Prostate gland (tissue), 2 donors: ENCODE measurements around the gene FBXW12. TPM values are rescaled to one million over a fixed set of nuclear protein-coding genes. Genes with fewer than 3 reads are reported as not detected.
A peak's percentile ranks its signal among the peaks of the same experiment; 100 is the strongest.

Experiments
- DNase-seq: peaks from one replicate; pipeline ENCODE4 v3.0.0-alpha.2; 2019; ENCODE audit warnings: low spot score
- H3K27ac ChIP-seq, 2 donors: fragments of 200-600 bp; sonication (generic); 2 replicates each; pipeline ENCODE4 v1.5.1; 2017 to 2019
- H3K27me3 ChIP-seq: fragments of 200-600 bp; sonication (generic); replicated peaks from 2 replicates; pipeline ENCODE4 v1.5.1; 2019; ENCODE audit not compliant: insufficient read depth
- H3K36me3 ChIP-seq, 2 donors: fragments of 200-600 bp; sonication (generic); 1 replicate in 1 of 2; 2 replicates in 1 of 2; pipeline versions ENCODE4 v1.5.1 to v1.8.1; 2017 to 2019
- H3K4me1 ChIP-seq: fragments of 200-600 bp; sonication (generic); replicated peaks from 2 replicates; pipeline ENCODE4 v1.5.1; 2019
- H3K4me3 ChIP-seq, 2 donors: fragments of 200-600 bp; sonication (generic); 2 replicates each; pipeline ENCODE4 v1.5.1; 2017 to 2019
- H3K9me3 ChIP-seq: fragments of 200-600 bp; sonication (generic); 2 replicates; pipeline ENCODE4 v1.5.1; 2017
- CTCF ChIP-seq, 4 experiments: fragments of 200-600 bp in 2 of 4; fragments of 450-650 bp in 2 of 4; sonication (generic) in 2 of 4; IDR thresholded peaks; 1 replicate in 3 of 4; 2 replicates in 1 of 4; pipeline ENCODE4 v1.5.1; 2016 to 2019; ENCODE audit warnings: antibody characterized with exemption in 4 of 4, mild to moderate bottlenecking in 2 of 4, moderate library complexity in 2 of 4
- POLR2A ChIP-seq: fragments of 450-650 bp; IDR thresholded peaks from one replicate; pipeline ENCODE4 v1.6.1; 2016; ENCODE audit warnings: antibody characterized with exemption, mild to moderate bottlenecking
- POLR2AphosphoS5 ChIP-seq: sonication (generic); formaldehyde crosslinking; IDR thresholded peaks from one replicate; pipeline ENCODE4 v1.6.1; 2017; ENCODE audit warnings: antibody characterized with exemption
- WGBS: methylation state at CpG from one replicate; pipeline ENCODE4 v1.1.5; 2018; 5-methylcytosine and 5-hydroxymethylcytosine counted together
- intact Hi-C: fragments of 100-400 bp; cut with DNase I; formaldehyde crosslinking; loops from one replicate; pipeline ENCODE4 v1.14.2; 2022
- total RNA-seq, 2 donors: library from RNA; depleted of rRNA; stranded (reverse); fragments of >200 nt; gene quantifications; one replicate each; pipeline ENCODE4 v1.1.0, GENCODE V29; 2016

The FBXW12 gene
- total RNA-seq, 2 donors from 2014 or later: 0.68 TPM; not detected in 1

- Histone ChIP-seq H3K4me1 (no peaks in the 10 kb centered on the region), H3K27ac (peak overlapping the region; percentile 75 to 77), H3K27me3 (no peaks in the 10 kb centered on the region), H3K9me3 (no peaks in the 10 kb centered on the region), H3K4me3 (no peak overlapping the region), H3K36me3 (peaks cover 0 to 11% of the 10 kb centered on the region in 2 donors)
- TF ChIP-seq POLR2AphosphoS5 (peak; percentile 95), POLR2A (no peak)
- DNase-seq: peak; percentile 91
- intact Hi-C loops: loop anchor here (2.0 to 5.0 kb wide), 2 partner anchors 28 to 155 kb away; partner anchors contain the start of genes PFKFB4 and PLXNB1
- WGBS: 11% methylated on average over 8 of the region's 8 CpGs
These were observed 30.3 kb downstream of the FBXW12 start for GRCh38 chr3:48402281-48402732.

- intact Hi-C loops: loop anchor here (2.0 to 5.0 kb wide), 2 partner anchors 28 to 154 kb away; partner anchors contain the start of genes PFKFB4 and PLXNB1
- Histone ChIP-seq H3K4me3 (no peak overlapping the region), H3K27ac (peak overlapping the region; percentile 75 to 77), H3K27me3 (no peaks in the 10 kb centered on the region), H3K36me3 (peaks cover 0 to 11% of the 10 kb centered on the region in 2 donors), H3K4me1 (no peaks in the 10 kb centered on the region), H3K9me3 (no peaks in the 10 kb centered on the region)
- no peak for DNase-seq
- TF ChIP-seq POLR2A (no peak), CTCF (IDR thresholded peaks at IDR 0.05) (no peak), POLR2AphosphoS5 (no peak)
- 74% methylated on average over 3 of the region's 3 CpGs for WGBS
These were observed 30.9 kb downstream of the FBXW12 start for GRCh38 chr3:48402907-48403306.

- Histone ChIP-seq H3K36me3 (peaks cover 6 to 18% of the 10 kb centered on the region in 2 donors), H3K4me3 (no peak overlapping the region), H3K4me1 (no peaks in the 10 kb centered on the region), H3K9me3 (no peaks in the 10 kb centered on the region), H3K27me3 (no peaks in the 10 kb centered on the region), H3K27ac (peak overlapping the region; percentile 37 to 77)
- WGBS: 94% methylated on average over 15 of the region's 15 CpGs
- intact Hi-C loops: loop anchor here (2.0 to 5.0 kb wide), 2 partner anchors 27 to 154 kb away; partner anchors contain the start of genes PFKFB4 and PLXNB1
- no peak for TF ChIP-seq CTCF (IDR thresholded peaks at IDR 0.05)
- no peak for TF ChIP-seq POLR2A
- TF ChIP-seq POLR2AphosphoS5: no peak
- peak; percentile 4 for DNase-seq
These were observed 31.8 kb downstream of the FBXW12 start for GRCh38 chr3:48403533-48404439.

GRCh38 chr3:48404440-48405342 lies 32.7 kb downstream of the FBXW12 start:
- Histone ChIP-seq H3K27me3 (no peaks in the 10 kb centered on the region), H3K4me3 (no peak overlapping the region), H3K27ac (no peak overlapping the region), H3K36me3 (peaks cover 14 to 25% of the 10 kb centered on the region in 2 donors), H3K4me1 (no peaks in the 10 kb centered on the region), H3K9me3 (no peaks in the 10 kb centered on the region)
- TF ChIP-seq POLR2AphosphoS5: no peak
- TF ChIP-seq POLR2A: no peak
- no peak for TF ChIP-seq CTCF (IDR thresholded peaks at IDR 0.05)
- 73% methylated on average over 21 of the region's 21 CpGs for WGBS
- intact Hi-C loops: loop anchor here (5.0 kb wide), 1 partner anchor 153 kb away; the partner anchor contains the start of gene PFKFB4
- peak; percentile 3 for DNase-seq
